GM23338 (cell line): ENCODE results near the gene FAM193B. TPM values are rescaled to one million over a fixed set of nuclear protein-coding genes. Genes with fewer than 3 reads are reported as not detected.

Experiments used
- ATAC-seq: fragments of 200-7000 bp; cut with Tn5 transposase; 3 replicates; pipeline ENCODE4 v1.9.1; 2020
- DNase-seq: peaks from one replicate; pipeline ENCODE4 v3.0.0-alpha.2; 2015; ENCODE audit warnings: low spot score
- H2AFZ ChIP-seq: fragments of 200-600 bp; sonication (generic); 2 replicates; pipeline ENCODE4 v1.8.0; 2016; ENCODE audit warnings: antibody characterized with exemption, mild to moderate bottlenecking, moderate library complexity
- H3F3A ChIP-seq: fragments of 200-600 bp; sonication (generic); replicated peaks from 2 replicates; pipeline ENCODE4 v1.8.0; 2017; ENCODE audit warnings: antibody characterized with exemption, mixed run types, low read depth
- H3K27ac ChIP-seq: fragments of 200-600 bp; sonication (generic); 2 replicates; pipeline ENCODE4 v1.6.1; 2016; ENCODE audit warnings: low read depth
- H3K27me3 ChIP-seq: fragments of 200-600 bp; sonication (generic); 2 replicates; pipeline ENCODE4 v1.8.0; 2016; ENCODE audit warnings: mild to moderate bottlenecking, mixed run types, moderate library complexity; ENCODE audit not compliant: insufficient read depth
- H3K36me3 ChIP-seq: fragments of 200-600 bp; sonication (generic); 2 replicates; pipeline ENCODE4 v1.8.0; 2016; ENCODE audit warnings: mild to moderate bottlenecking; ENCODE audit not compliant: insufficient read depth
- H3K4me1 ChIP-seq: fragments of 200-600 bp; sonication (generic); 2 replicates; pipeline ENCODE4 v1.8.0; 2016; ENCODE audit warnings: mild to moderate bottlenecking, moderate library complexity; ENCODE audit not compliant: insufficient read depth
- H3K4me2 ChIP-seq: fragments of 200-600 bp; sonication (generic); 2 replicates; pipeline ENCODE4 v1.7.1; 2017; ENCODE audit warnings: mixed run types
- H3K4me3 ChIP-seq: fragments of 200-600 bp; sonication (generic); 2 replicates; pipeline ENCODE4 v1.6.1; 2016; ENCODE audit warnings: mixed run types
- H3K79me2 ChIP-seq: fragments of 200-600 bp; sonication (generic); replicated peaks from 2 replicates; pipeline ENCODE4 v1.8.0; 2017; ENCODE audit warnings: mild to moderate bottlenecking; ENCODE audit not compliant: insufficient read depth
- H3K9me2 ChIP-seq: fragments of 200-600 bp; sonication (generic); 2 replicates; pipeline ENCODE4 v1.8.0; 2017; ENCODE audit not compliant: insufficient read depth
- H4K20me1 ChIP-seq: fragments of 200-600 bp; sonication (generic); replicated peaks from 2 replicates; pipeline ENCODE4 v1.8.0; 2017; ENCODE audit warnings: mild to moderate bottlenecking; ENCODE audit not compliant: insufficient read depth
- H3K27ac Mint-ChIP-seq: 2 replicates; pipeline ENCODE4 v1.8.0; 2020; ENCODE audit warnings: inconsistent platforms, mild to moderate bottlenecking, moderate library complexity, mixed read lengths
- H3K27me3 Mint-ChIP-seq: 3 replicates; pipeline ENCODE4 v1.8.0; 2022; ENCODE audit warnings: low read depth, mild to moderate bottlenecking, moderate library complexity, mixed read lengths, inconsistent platforms; ENCODE audit not compliant: insufficient read depth, poor library complexity
- H3K36me3 Mint-ChIP-seq: 3 replicates; pipeline ENCODE4 v1.8.0; 2021; ENCODE audit warnings: low read depth, mild to moderate bottlenecking, inconsistent platforms, moderate library complexity, mixed read lengths
- H3K4me1 Mint-ChIP-seq: 3 replicates; pipeline ENCODE4 v1.8.0; 2020; ENCODE audit warnings: mild to moderate bottlenecking, inconsistent platforms, mixed read lengths
- H3K4me3 Mint-ChIP-seq: 3 replicates; pipeline ENCODE4 v1.8.0; 2021; ENCODE audit warnings: moderate library complexity, mild to moderate bottlenecking, inconsistent platforms, mixed read lengths
- H3K9me3 Mint-ChIP-seq: 3 replicates; pipeline ENCODE4 v1.8.0; 2020; ENCODE audit warnings: moderate library complexity, mild to moderate bottlenecking, inconsistent platforms, mixed read lengths
- CREB1 ChIP-seq: fragments of 250-450 bp; sonication (Bioruptor Pico); IDR thresholded peaks from 2 replicates; pipeline ENCODE4 v1.5.0; 2020; ENCODE audit warnings: low read depth, mild to moderate bottlenecking, moderate library complexity
- EZH2 ChIP-seq: fragments of 200-600 bp; sonication (generic); IDR thresholded peaks from one replicate; pipeline ENCODE4 v1.8.0; 2017; ENCODE audit warnings: antibody characterized with exemption, mild to moderate bottlenecking, low read depth; ENCODE audit not compliant: unreplicated experiment
- EZH2phosphoT487 ChIP-seq: fragments of 200-600 bp; sonication (generic); IDR thresholded peaks from one replicate; pipeline ENCODE4 v1.8.1; 2018; ENCODE audit warnings: antibody characterized with exemption; ENCODE audit not compliant: unreplicated experiment
- JUNB ChIP-seq: IDR thresholded peaks from one replicate; pipeline ENCODE4 v1.6.1; 2016; ENCODE audit warnings: antibody characterized with exemption; ENCODE audit not compliant: unreplicated experiment
- POLR2AphosphoS5 ChIP-seq: IDR thresholded peaks from 2 replicates; pipeline ENCODE4 v1.6.1; 2016; ENCODE audit warnings: antibody characterized with exemption, low read depth
- STAT1 ChIP-seq: IDR thresholded peaks from one replicate; pipeline ENCODE4 v1.6.1; 2016; ENCODE audit warnings: antibody characterized with exemption; ENCODE audit not compliant: unreplicated experiment
- ZNF114 ChIP-seq: fragments of 250-450 bp; sonication (Bioruptor Pico); IDR thresholded peaks from 2 replicates; pipeline ENCODE4 v1.5.0; 2020; ENCODE audit warnings: mild to moderate bottlenecking, moderate library complexity
- polyA plus RNA-seq: library from polyadenylated mRNA; unstranded; fragments of >200 nt; fragmentation: Nextera tagmentation; extraction: Ambion mirVana; gene quantifications from 2 replicates; pipeline ENCODE4 v1.2.1, GENCODE V29; 2016
- total RNA-seq: library from RNA; depleted of rRNA; stranded (reverse); fragments of >200 nt; shearing (Covaris generic); gene quantifications from 2 replicates; pipeline ENCODE4 v1.2.3, GENCODE V29; 2014
- TF ChIP-seq, protein P1 (sequence below): IDR thresholded peaks from one replicate; pipeline ENCODE4 v1.6.1; 2018; ENCODE audit warnings: antibody characterized with exemption; ENCODE audit not compliant: unreplicated experiment
- TF ChIP-seq, protein P2 (sequence below): fragments of 250-450 bp; sonication (Bioruptor Pico); IDR thresholded peaks from 2 replicates; pipeline ENCODE4 v1.5.0; 2020; ENCODE audit warnings: mild to moderate bottlenecking, moderate library complexity
- TF ChIP-seq, protein P3 (sequence below), 2 experiments: fragments of 200-600 bp in 1 of 2; sonication (generic) in 1 of 2; conservative IDR thresholded peaks; 2 replicates each; pipeline versions ENCODE4 v1.5.1 to v1.6.1; 2016 to 2017; ENCODE audit warnings: antibody characterized with exemption in 2 of 2, low read depth in 2 of 2, mild to moderate bottlenecking in 2 of 2, moderate library complexity in 1 of 2

FAM193B gene
- total and polyA plus RNA-seq, 2 experiments from 2014 or later, result 44.4 to 58.6 TPM

DNA sequence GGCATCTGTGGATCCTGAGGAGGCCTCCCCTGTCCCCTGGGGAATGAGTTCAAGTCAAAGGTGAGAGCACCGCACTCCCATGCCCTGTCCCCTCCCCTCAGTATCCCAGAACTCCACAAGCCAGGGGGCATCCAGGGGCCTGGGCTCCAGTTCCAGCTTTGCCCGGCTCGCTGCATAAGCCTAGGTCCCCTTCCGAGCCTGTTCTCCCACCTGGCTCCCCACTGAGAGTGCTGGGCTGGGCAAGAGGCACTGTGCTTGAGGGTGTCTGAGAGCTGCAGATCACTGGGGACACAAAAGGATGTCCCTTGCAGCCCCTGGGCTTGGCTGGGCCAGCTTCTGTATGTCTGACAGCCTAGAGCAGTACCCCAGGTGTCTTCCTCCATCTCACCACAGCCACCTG lies 49.3 kb downstream of the FAM193B start (continued):
- TF ChIP-seq, protein P1, sequence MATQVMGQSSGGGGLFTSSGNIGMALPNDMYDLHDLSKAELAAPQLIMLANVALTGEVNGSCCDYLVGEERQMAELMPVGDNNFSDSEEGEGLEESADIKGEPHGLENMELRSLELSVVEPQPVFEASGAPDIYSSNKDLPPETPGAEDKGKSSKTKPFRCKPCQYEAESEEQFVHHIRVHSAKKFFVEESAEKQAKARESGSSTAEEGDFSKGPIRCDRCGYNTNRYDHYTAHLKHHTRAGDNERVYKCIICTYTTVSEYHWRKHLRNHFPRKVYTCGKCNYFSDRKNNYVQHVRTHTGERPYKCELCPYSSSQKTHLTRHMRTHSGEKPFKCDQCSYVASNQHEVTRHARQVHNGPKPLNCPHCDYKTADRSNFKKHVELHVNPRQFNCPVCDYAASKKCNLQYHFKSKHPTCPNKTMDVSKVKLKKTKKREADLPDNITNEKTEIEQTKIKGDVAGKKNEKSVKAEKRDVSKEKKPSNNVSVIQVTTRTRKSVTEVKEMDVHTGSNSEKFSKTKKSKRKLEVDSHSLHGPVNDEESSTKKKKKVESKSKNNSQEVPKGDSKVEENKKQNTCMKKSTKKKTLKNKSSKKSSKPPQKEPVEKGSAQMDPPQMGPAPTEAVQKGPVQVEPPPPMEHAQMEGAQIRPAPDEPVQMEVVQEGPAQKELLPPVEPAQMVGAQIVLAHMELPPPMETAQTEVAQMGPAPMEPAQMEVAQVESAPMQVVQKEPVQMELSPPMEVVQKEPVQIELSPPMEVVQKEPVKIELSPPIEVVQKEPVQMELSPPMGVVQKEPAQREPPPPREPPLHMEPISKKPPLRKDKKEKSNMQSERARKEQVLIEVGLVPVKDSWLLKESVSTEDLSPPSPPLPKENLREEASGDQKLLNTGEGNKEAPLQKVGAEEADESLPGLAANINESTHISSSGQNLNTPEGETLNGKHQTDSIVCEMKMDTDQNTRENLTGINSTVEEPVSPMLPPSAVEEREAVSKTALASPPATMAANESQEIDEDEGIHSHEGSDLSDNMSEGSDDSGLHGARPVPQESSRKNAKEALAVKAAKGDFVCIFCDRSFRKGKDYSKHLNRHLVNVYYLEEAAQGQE, result no peak
- TF ChIP-seq CREB1 (CRISPR knock-in tag) (no peak), ZNF114 (CRISPR knock-in tag) (no peak), POLR2AphosphoS5 (no peak), EZH2 (no peak)

DNA sequence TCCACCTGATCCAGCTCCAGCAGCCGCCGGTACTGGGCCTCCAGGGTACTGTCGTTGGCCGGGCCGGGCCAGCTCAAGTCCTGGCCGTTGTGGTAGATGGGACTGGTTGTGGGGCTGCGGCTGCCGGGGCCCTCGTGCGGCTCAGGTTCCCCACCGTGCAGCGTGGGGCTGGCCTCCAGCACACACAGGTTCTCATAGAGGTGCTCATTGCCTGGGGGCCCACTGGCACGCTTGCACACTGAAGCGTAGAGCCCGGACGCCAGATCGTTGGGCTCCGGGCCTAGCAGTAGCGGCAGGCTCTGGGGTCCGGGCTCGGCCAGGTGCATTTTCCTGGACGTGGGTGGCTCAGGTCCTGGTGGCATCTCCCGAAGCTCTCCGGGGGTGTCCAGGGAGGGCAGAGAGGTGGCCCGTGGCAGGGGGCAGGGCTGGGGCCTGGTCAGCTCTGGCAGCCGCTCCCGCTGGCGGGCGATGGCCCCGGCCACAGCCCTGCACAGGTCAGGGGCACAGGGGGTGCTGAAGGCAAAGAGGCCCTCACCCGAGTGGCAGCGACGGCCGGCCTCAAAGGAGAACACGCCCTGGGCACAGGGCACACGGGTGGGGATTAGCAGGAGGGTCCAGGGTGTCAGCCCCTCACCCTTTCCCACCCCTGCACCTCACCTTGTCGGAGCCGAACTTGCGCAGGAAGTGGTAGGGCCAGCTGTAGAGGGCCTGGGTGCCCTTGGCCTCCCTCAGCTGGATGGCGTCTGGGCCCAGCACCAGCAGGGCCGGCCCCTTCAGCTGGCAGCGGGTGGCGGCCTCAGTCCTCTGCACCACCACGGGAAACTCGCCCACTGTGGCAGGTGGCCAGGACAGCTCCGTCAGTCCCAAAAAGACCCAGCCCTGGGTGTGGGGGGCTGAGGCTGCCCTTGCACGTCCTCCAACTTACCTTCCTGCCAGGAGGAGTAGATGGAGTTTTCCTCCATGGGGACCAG lies 50.0 kb downstream of the FAM193B start:
- DNase-seq (no peak), ATAC-seq (no peak)
- Histone ChIP-seq H3K4me3 (no peak overlapping the region), H3K79me2 (no peaks in the 10 kb centered on the region), H3K4me1 (peaks cover 17% of the 10 kb centered on the region), H2AFZ (no peak overlapping the region), H3K4me2 (no peak overlapping the region), H3F3A (peaks cover 11% of the 10 kb centered on the region; the same call in 1 of the 2 replicates), H3K9me2 (no peaks in the 10 kb centered on the region), H4K20me1 (no peaks in the 10 kb centered on the region; the same call in 1 of the 2 replicates), H3K27ac (no peak overlapping the region), H3K27me3 (peaks cover 10% of the 10 kb centered on the region; the same call in 1 of the 2 replicates), H3K36me3 (no peaks in the 10 kb centered on the region)
- no peaks in the 10 kb centered on the region for H3K9me3 Mint-ChIP-seq
- H3K4me3 Mint-ChIP-seq, result no peak overlapping the region
- no peak overlapping the region for H3K27ac Mint-ChIP-seq
- peaks cover 26% of the 10 kb centered on the region for H3K4me1 Mint-ChIP-seq
- H3K36me3 Mint-ChIP-seq, result peaks cover 15% of the 10 kb centered on the region
- H3K27me3 Mint-ChIP-seq, result peaks cover 21% of the 10 kb centered on the region
- TF ChIP-seq, protein P2, sequence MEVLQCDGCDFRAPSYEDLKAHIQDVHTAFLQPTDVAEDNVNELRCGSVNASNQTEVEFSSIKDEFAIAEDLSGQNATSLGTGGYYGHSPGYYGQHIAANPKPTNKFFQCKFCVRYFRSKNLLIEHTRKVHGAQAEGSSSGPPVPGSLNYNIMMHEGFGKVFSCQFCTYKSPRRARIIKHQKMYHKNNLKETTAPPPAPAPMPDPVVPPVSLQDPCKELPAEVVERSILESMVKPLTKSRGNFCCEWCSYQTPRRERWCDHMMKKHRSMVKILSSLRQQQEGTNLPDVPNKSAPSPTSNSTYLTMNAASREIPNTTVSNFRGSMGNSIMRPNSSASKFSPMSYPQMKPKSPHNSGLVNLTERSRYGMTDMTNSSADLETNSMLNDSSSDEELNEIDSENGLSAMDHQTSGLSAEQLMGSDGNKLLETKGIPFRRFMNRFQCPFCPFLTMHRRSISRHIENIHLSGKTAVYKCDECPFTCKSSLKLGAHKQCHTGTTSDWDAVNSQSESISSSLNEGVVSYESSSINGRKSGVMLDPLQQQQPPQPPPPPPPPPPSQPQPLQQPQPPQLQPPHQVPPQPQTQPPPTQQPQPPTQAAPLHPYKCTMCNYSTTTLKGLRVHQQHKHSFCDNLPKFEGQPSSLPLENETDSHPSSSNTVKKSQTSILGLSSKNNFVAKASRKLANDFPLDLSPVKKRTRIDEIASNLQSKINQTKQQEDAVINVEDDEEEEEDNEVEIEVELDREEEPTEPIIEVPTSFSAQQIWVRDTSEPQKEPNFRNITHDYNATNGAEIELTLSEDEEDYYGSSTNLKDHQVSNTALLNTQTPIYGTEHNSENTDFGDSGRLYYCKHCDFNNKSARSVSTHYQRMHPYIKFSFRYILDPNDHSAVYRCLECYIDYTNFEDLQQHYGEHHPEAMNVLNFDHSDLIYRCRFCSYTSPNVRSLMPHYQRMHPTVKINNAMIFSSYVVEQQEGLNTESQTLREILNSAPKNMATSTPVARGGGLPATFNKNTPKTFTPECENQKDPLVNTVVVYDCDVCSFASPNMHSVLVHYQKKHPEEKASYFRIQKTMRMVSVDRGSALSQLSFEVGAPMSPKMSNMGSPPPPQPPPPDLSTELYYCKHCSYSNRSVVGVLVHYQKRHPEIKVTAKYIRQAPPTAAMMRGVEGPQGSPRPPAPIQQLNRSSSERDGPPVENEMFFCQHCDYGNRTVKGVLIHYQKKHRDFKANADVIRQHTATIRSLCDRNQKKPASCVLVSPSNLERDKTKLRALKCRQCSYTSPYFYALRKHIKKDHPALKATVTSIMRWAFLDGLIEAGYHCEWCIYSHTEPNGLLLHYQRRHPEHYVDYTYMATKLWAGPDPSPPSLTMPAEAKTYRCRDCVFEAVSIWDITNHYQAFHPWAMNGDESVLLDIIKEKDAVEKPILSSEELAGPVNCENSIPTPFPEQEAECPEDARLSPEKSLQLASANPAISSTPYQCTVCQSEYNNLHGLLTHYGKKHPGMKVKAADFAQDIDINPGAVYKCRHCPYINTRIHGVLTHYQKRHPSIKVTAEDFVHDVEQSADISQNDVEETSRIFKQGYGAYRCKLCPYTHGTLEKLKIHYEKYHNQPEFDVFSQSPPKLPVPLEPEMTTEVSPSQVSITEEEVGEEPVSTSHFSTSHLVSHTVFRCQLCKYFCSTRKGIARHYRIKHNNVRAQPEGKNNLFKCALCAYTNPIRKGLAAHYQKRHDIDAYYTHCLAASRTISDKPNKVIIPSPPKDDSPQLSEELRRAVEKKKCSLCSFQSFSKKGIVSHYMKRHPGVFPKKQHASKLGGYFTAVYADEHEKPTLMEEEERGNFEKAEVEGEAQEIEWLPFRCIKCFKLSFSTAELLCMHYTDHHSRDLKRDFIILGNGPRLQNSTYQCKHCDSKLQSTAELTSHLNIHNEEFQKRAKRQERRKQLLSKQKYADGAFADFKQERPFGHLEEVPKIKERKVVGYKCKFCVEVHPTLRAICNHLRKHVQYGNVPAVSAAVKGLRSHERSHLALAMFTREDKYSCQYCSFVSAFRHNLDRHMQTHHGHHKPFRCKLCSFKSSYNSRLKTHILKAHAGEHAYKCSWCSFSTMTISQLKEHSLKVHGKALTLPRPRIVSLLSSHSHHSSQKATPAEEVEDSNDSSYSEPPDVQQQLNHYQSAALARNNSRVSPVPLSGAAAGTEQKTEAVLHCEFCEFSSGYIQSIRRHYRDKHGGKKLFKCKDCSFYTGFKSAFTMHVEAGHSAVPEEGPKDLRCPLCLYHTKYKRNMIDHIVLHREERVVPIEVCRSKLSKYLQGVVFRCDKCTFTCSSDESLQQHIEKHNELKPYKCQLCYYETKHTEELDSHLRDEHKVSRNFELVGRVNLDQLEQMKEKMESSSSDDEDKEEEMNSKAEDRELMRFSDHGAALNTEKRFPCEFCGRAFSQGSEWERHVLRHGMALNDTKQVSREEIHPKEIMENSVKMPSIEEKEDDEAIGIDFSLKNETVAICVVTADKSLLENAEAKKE (CRISPR knock-in tag), result no peak
- TF ChIP-seq CREB1 (CRISPR knock-in tag) (no peak), JUNB (no peak), POLR2AphosphoS5 (no peak), EZH2phosphoT487 (no peak), STAT1 (no peak), EZH2 (no peak)
- TF ChIP-seq, protein P3, sequence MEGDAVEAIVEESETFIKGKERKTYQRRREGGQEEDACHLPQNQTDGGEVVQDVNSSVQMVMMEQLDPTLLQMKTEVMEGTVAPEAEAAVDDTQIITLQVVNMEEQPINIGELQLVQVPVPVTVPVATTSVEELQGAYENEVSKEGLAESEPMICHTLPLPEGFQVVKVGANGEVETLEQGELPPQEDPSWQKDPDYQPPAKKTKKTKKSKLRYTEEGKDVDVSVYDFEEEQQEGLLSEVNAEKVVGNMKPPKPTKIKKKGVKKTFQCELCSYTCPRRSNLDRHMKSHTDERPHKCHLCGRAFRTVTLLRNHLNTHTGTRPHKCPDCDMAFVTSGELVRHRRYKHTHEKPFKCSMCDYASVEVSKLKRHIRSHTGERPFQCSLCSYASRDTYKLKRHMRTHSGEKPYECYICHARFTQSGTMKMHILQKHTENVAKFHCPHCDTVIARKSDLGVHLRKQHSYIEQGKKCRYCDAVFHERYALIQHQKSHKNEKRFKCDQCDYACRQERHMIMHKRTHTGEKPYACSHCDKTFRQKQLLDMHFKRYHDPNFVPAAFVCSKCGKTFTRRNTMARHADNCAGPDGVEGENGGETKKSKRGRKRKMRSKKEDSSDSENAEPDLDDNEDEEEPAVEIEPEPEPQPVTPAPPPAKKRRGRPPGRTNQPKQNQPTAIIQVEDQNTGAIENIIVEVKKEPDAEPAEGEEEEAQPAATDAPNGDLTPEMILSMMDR (conservative IDR thresholded peaks at IDR 0.05; ENCODE audit: low read depth in 2 of 2), result no peak
